Upper lobe of left lung (tissue), 6 donors: ENCODE measurements around the gene ADCY5. TPM values are rescaled to one million over a fixed set of nuclear protein-coding genes. Genes with fewer than 3 reads are reported as not detected.

Experiments
- ATAC-seq, 2 donors: fragments of 200-7000 bp; cut with Tn5 transposase; one replicate each; pipeline ENCODE4 v1.9.1; 2022; ENCODE audit warnings: mild to moderate bottlenecking in 2 of 2, moderate library complexity in 2 of 2; ENCODE audit not compliant: low FRiP score in 2 of 2
- DNase-seq, 2 donors: peaks; one replicate each; pipeline ENCODE4 v3.0.0-alpha.2; 2019 to 2020
- H3K27ac ChIP-seq, 4 donors: fragments of 200-600 bp; sonication (generic); one replicate each; pipeline ENCODE4 v1.5.1; 2016 to 2019
- H3K27me3 ChIP-seq, 4 donors: fragments of 200-600 bp; sonication (generic); one replicate each; pipeline ENCODE4 v1.5.1; 2017 to 2019
- H3K36me3 ChIP-seq, 4 donors: fragments of 200-600 bp; sonication (generic); one replicate each; pipeline ENCODE4 v1.5.1; 2016 to 2019
- H3K4me1 ChIP-seq, 4 donors: fragments of 200-600 bp; sonication (generic); one replicate each; pipeline ENCODE4 v1.5.1; 2018 to 2019
- H3K4me3 ChIP-seq, 4 donors: fragments of 200-600 bp; sonication (generic); one replicate each; pipeline ENCODE4 v1.5.1; 2017 to 2019; ENCODE audit warnings: mild to moderate bottlenecking in 2 of 4, moderate library complexity in 1 of 4
- H3K9me3 ChIP-seq, 4 donors: fragments of 200-600 bp; sonication (generic); one replicate each; pipeline ENCODE4 v1.5.1; 2018 to 2019
- CTCF ChIP-seq, 6 experiments: fragments of 450-650 bp in 4 of 6; fragments of 200-600 bp in 2 of 6; sonication (generic) in 2 of 6; IDR thresholded peaks; one replicate each; pipeline ENCODE4 v1.5.1; 2016 to 2019; ENCODE audit warnings: antibody characterized with exemption in 6 of 6
- EP300 ChIP-seq, 4 donors: sonication (generic); formaldehyde crosslinking; IDR thresholded peaks; one replicate each; pipeline ENCODE4 v1.5.1; 2017; ENCODE audit warnings: antibody characterized with exemption in 4 of 4, control low read depth in 2 of 4
- POLR2A ChIP-seq, 4 donors: fragments of 450-650 bp; IDR thresholded peaks; one replicate each; pipeline ENCODE4 v1.5.1; 2016 to 2017; ENCODE audit warnings: antibody characterized with exemption in 4 of 4, mild to moderate bottlenecking in 2 of 4
- POLR2AphosphoS5 ChIP-seq, 2 donors: sonication (generic); formaldehyde crosslinking; IDR thresholded peaks; one replicate each; pipeline ENCODE4 v1.5.1; 2017; ENCODE audit warnings: antibody characterized with exemption in 2 of 2
- WGBS, 2 donors: methylation state at CpG; one replicate each; pipeline ENCODE4 v1.1.5; 2017 to 2018; 5-methylcytosine and 5-hydroxymethylcytosine counted together
- total RNA-seq, 6 donors: library from RNA; depleted of rRNA in 4 of 6; stranded (reverse); fragments of >200 nt in 4 of 6; gene quantifications; one replicate each; pipeline versions ENCODE4 v1.1.0 to v1.2.1, GENCODE V29; 2016 to 2021
- donor health status: DM: no; HTN: no; CAD: no; lungs with moderate emphysema.
- donor health status: DM: no; HTN: yes; CAD: no; lungs with severe emphysema.

ADCY5 gene
- total RNA-seq, 6 donors from 2014 or later, result 2.1 to 23.0 (median 3.2) TPM

DNA sequence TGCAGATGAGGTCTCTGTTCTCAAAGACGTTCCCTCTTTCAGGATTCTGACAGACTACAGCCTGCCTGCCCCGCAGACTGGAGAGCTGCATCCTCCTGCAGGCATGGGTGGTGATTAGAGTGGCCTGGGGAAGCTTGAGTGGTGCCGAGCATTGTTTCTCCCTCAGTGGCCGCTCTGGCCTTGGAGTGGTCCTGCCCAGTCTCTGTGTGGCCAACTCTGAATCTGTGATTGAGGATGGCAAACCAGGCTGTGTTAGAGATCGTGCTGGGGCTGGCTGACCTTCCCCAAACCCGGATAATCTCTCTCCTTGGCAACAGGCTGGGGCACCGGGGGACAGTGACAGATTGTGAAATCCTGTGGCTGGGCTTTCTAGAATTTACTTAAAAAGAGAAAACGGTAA lies 11.0 kb upstream of the ADCY5 start:
- Histone ChIP-seq H3K4me3 (no peak overlapping the region), H3K36me3 (no peaks in the 10 kb centered on the region), H3K4me1 (no peaks in the 10 kb centered on the region), H3K9me3 (no peaks in the 10 kb centered on the region), H3K27ac (no peak overlapping the region), H3K27me3 (no peaks in the 10 kb centered on the region)
- DNase-seq (no peak), ATAC-seq (no peak)
- WGBS, 2 donors, result 40% methylated on average over 4 to 8 of the region's 8 CpGs
- TF ChIP-seq CTCF (IDR thresholded peaks at IDR 0.05), result no peak
- no peak for TF ChIP-seq POLR2AphosphoS5 (IDR thresholded peaks at IDR 0.05)
- TF ChIP-seq POLR2A (IDR thresholded peaks at IDR 0.05), result no peak
- no peak for TF ChIP-seq EP300 (IDR thresholded peaks at IDR 0.05)

DNA sequence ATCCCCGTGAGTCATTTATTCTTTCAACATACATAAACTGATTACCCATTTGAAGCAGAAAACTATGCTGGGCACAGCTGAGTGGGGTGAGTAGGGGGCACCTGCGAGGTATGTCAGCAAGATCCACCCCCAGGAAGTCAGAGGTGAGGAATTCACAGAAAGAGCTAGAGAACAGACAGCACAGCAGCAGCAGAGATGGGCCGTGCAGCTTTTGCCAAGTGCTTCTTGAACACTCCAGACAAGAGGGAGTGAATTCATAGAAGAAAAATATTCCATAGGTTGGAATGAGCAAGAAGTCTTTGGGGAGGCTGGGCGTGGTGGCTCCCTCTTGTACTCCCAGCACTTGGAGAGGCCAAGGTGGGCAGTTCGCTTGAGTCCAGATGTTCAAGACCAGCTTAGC lies 9.4 kb upstream of the ADCY5 start:
- ATAC-seq, result no peak

GRCh38 chr3:123457841-123458240 lies 9.0 kb upstream of the ADCY5 start:
- Histone ChIP-seq H3K4me3 (no peak overlapping the region), H3K9me3 (no peaks in the 10 kb centered on the region), H3K27ac (no peak overlapping the region), H3K4me1 (no peaks in the 10 kb centered on the region), H3K27me3 (no peaks in the 10 kb centered on the region), H3K36me3 (no peaks in the 10 kb centered on the region)
- 89 to 100% methylated on average over 1 of the region's 1 CpG for WGBS, 2 donors
- DNase-seq (no peak), ATAC-seq (no peak)
- no peak for TF ChIP-seq CTCF (IDR thresholded peaks at IDR 0.05)
- no peak for TF ChIP-seq POLR2A (IDR thresholded peaks at IDR 0.05)
- TF ChIP-seq POLR2AphosphoS5 (IDR thresholded peaks at IDR 0.05), result no peak
- no peak for TF ChIP-seq EP300 (IDR thresholded peaks at IDR 0.05)

More for the DNA sequence above, 9.4 kb upstream of the ADCY5 start:
- Histone ChIP-seq H3K27ac (no peak overlapping the region), H3K9me3 (no peaks in the 10 kb centered on the region), H3K4me1 (no peaks in the 10 kb centered on the region), H3K36me3 (no peaks in the 10 kb centered on the region), H3K27me3 (no peaks in the 10 kb centered on the region), H3K4me3 (no peak overlapping the region)
- no peak for DNase-seq
- TF ChIP-seq POLR2AphosphoS5 (IDR thresholded peaks at IDR 0.05), result no peak
- no peak for TF ChIP-seq EP300 (IDR thresholded peaks at IDR 0.05)
- TF ChIP-seq POLR2A (IDR thresholded peaks at IDR 0.05), result no peak
- no peak for TF ChIP-seq CTCF (IDR thresholded peaks at IDR 0.05)
- WGBS, 2 donors, result 82 to 85% methylated on average over 5 of the region's 5 CpGs

GRCh38 chr3:123453675-123454074 lies 4.8 kb upstream of the ADCY5 start:
- ATAC-seq, result no peak
- Histone ChIP-seq H3K27ac (no peak overlapping the region), H3K9me3 (no peaks in the 10 kb centered on the region), H3K36me3 (no peaks in the 10 kb centered on the region), H3K4me1 (peaks cover 12 to 16% (median 14%) of the 10 kb centered on the region in 4 donors), H3K4me3 (no peak overlapping the region), H3K27me3 (peaks cover 0 to 16% (median 10%) of the 10 kb centered on the region in 4 donors)
- WGBS, 2 donors, result 53 to 54% methylated on average over 3 of the region's 3 CpGs
- no peak for TF ChIP-seq CTCF (IDR thresholded peaks at IDR 0.05)
- TF ChIP-seq EP300 (IDR thresholded peaks at IDR 0.05), result no peak
- no peak for TF ChIP-seq POLR2A (IDR thresholded peaks at IDR 0.05)
- no peak for TF ChIP-seq POLR2AphosphoS5 (IDR thresholded peaks at IDR 0.05)
- no peak for DNase-seq

DNA sequence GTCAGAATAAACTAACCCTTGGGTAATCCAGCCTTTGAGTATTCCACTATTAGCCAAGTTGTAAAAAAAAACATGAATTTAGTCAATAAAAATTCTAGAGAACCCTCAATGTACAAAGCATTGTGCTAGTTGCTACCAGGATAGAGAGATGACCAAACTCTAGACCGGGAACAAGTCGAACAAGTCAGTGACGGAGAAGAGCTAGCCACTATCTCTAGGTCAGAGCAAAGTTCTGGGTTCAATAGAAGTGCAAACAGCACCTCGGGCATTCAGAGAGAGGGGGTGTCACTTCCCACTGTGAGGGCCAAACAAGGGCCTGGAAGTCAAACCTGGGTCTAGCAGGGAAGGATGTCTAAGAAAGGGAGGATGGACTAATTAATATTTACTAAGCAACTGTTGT lies 2.3 kb upstream of the ADCY5 start:
- no peak overlapping the region for H3K4me3 ChIP-seq
- 63 to 75% methylated on average over 4 of the region's 4 CpGs for WGBS, 2 donors
- no peaks in the 10 kb centered on the region for H3K36me3 ChIP-seq
- no peak overlapping the region for H3K27ac ChIP-seq
- peaks cover 0 to 29% (median 19%) of the 10 kb centered on the region in 4 donors for H3K27me3 ChIP-seq
- no peak for DNase-seq
- H3K9me3 ChIP-seq, result no peaks in the 10 kb centered on the region
- TF ChIP-seq POLR2A (IDR thresholded peaks at IDR 0.05) (no peak), CTCF (IDR thresholded peaks at IDR 0.05) (no peak), POLR2AphosphoS5 (IDR thresholded peaks at IDR 0.05) (no peak), EP300 (IDR thresholded peaks at IDR 0.05) (no peak)
- no peak for ATAC-seq
- H3K4me1 ChIP-seq, result peaks cover 16 to 32% (median 19%) of the 10 kb centered on the region in 4 donors
